Measurements from ENCODE around the gene NMNAT2.

GRCh38 chr1:183463566-183463965 is 45.4 kb upstream of the NMNAT2 start:
- TF ChIP-seq POLR2A (IDR thresholded peaks at IDR 0.05; ENCODE audit: low read depth, low read length) (no peak), EZH2 (IDR thresholded peaks at IDR 0.05; ENCODE audit: borderline replicate concordance, low read depth, low read length, severe bottlenecking) (no peak), CTCF (IDR thresholded peaks at IDR 0.05; ENCODE audit: extremely low read depth in 1 of 2, insufficient read depth in 1 of 2, low read depth in 1 of 2, low read length in 2 of 2) (no peak)
